DMS79 (cell line): Measurements from ENCODE around the gene IFIT1B.

Source experiments
- DNase-seq: peaks from one replicate; lab custom pipeline; 2025; lab: John Stamatoyannopoulos, UW

The IFIT1B gene

DNA sequence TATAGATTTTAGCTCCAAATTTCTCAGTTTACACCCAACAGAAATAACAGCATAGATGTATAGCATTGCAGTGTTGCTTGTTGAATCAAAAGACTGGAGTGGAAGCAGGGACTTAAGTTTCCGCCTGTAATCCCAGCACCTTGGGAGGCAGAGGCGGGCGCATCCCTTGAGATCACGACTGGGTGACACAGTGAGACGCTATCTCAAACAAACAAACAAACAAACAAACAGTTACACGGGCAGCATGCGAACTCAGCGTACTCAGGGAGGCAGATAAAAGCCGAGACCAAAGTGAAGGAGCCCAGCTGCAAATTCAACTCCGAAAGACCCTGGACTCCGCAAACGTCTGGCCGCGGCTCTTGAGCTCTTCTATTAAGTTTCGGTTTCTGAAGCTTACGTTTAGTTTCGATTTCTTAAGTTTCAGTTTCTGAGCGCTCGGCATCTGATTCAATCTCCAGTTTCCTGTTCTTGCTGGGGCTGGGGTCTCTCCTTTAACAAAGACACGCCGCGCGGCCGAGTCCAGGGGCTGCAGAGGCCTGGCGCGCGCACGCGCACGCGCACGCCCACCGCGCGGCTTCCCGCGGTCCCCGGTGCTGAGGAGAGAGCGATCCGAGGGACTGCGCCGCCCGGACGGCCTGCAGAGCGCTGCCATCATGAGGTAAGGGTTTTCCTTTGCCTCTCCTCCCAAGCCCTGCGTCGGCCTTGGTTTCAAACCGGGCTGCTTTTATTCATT lies 36.5 kb downstream of the IFIT1B start, which contains the start of gene IFIT5:
Gene IFIT5, plus strand, starts transcription at position 423 of the 733 bp plus-strand sequence. Its CDS starts 231 bp downstream, at position 654.
- peak; percentile 30 for DNase-seq

DNA sequence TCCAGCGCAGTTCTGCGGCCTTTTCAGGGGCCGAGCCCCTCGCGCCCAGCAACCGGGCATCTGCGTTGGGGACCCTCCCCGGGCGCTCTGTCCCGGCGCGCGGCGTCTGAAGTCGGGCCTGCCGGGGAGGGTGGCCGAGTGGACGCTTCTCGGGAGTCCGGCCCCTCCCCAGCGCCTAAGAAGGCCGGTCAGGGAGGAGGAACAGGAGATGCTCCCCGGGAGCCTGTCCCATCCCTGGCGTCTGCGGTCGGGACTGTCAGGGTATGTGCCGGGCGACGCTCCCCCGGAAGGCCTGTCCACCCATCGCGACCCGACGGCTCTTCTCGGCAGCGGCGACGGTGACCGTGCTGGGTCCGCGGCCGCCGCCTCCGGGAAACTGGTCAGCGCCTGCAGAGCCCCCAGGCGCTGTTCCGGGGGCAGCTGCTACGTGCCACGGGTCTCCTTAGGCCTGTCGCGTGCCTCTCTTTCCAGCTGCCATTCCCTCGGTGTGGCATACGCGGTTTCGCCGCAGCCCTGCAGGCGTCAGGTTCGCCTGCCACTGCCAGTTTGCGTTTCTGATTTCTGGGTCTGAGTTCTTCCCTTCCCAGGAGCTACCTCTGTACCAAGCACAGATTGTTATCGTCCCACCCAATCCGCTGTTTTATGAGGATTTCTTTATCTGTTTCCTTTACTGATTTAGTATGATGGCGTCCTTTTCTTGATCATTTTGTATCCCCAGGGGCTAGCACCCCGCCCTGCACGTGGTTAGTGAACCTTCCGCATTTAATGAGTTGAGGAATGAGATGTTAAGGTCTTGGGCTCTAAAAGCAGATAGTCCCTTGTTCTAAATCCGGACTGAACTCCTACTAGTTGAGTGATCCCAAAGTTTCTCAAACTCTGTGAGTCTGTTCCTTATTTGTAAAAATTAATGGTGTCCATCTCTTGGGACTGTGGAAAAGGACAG lies 37.3 kb downstream of the IFIT1B start:
- DNase-seq: no peak

DNA sequence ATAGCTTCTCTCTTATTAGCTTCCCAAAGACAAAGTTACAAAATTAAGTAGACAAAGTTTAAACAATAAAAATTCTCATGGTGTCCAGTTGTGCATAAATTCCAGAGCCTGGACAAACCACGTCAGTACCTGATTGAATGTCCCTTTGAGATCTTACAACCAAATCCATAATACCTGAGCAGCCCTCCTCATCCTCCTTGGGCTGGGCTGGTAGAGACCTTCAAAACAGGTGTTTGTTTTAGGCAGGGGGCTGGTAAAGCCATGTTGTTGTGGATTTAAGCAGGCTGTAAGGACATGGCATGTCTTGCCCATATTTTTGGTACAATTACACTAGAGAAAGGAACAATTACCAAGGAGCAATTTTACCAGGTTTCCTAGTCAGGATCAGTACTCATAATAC lies 38.6 kb downstream of the IFIT1B start:
- no peak for DNase-seq

DNA sequence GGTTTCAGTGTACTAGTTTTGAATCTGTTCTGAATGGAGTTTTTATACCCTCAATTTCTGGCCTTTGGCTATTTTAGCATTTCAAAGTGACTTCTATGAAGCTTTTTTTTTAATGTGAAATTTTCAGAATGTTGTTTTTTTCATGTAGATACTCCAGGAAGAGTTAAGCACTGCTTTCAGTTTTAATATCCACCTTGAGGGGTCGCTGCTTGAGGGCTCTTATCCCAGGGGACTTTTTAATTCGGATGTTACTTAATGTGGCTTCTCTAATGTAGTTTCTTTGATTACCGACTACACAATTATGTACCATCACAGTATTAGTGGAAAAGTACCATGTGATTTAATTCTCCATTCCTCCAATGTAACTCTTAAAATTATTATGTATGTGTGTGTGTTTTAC lies 41.7 kb downstream of the IFIT1B start:
- DNase-seq: no peak

DNA sequence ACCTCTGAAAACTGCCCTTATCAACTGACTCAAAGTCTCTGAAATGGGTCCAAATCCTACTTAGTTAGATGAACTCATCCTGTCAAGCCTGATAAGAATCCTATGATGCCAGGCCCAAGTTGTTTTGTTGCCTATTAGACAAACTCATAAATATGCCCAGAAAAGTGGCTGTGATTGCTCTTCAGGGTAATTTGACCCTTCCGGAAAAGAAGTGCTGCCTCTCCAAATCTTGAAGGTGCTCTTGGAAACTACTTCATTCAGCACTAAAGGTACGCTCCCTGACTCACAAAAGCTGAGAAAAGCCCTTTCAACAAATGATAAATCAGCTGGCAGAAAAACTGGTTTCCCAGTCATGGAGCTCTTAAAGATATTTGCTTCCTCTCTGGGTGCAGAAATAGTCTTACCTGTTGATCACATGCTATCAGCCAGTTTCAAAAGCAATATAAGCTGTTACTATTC lies 43.2 kb downstream of the IFIT1B start:
- DNase-seq: peak; percentile 86

DNA sequence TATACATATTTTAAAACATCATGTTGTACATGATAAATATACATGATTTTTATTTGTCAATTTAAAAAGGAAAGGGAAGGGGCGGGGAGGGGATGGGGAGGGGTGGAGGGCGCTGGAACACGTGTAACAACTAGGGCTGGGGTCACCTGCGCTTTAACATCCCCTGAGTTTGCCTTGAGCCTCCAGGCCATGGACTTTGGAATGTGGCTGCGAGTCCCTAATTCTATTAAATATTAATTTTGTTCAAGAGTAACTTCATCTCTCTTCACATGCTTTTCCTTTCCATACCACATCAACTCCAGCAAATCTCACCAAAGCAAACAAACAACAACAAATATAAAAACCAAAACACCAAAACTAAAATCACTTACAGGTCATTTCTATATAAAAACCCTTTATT lies 47.1 kb downstream of the IFIT1B start:
- no peak for DNase-seq

DNA sequence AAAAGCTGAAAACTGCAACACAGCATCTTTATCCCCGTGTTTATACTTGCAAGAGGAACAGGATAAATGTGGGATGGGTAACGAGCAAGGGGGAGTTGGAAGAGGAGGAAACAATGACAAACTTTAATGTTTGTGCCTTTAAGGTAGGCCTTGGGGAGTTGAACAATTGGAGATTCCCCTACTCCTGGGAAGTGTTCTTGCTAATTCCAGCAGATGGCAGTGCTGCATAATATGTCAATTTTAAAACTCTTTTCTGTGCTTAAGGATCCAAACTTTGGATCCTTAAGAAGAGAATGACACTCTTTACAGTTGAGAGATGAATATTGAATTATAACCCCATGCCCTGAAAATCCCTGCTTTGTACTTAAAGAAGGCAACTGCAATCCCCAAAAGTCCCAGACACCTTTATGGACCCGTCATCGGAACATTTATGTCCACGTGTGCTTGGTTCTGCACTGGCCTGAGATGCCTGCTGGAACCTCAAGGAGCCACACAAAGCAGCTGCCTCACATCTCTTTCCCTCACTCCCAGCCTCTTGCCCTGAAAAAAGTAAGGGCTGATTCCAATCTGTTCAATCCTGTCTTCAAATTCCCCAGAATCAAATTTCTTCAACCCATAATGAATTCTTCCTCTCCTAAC lies 48.5 kb downstream of the IFIT1B start:
- no peak for DNase-seq

DNA sequence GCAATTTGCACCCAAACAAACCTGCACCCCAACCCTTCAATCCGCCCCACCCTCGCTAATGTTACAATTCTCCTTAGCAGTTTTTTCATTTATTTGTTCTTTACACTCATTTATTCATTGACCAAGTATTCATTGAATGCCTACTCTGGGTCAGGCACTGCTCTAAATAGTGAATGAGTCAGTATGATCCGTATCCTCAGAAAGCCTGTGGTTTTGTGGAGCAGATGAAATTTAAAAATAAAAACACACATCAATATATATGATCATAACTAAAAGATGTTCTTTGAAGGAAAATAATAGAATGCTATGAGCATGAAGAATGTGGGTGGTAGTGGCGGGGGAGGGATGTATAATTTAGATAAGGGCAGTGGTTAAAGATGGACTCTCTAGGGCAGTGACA lies 49.8 kb downstream of the IFIT1B start:
- no peak for DNase-seq

DNA sequence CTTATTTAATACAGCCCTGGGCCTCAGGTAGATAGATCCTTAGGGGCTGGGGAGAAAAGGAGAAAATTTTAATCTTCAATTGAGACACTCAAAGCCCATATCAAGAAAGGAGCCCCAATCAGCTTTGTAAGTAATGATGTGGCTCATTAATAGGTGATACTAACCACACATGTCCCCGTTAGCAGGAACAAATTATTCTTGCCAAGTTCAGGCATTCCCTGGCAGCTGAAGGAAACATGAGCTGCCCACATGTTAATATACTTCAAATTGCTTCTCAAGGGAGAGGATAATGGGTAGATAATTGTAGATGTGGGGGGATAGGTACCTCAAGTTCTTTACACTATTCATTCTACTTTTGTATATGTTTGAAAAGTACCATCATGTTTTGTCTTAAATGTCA lies 51.0 kb downstream of the IFIT1B start:
- DNase-seq: no peak

DNA sequence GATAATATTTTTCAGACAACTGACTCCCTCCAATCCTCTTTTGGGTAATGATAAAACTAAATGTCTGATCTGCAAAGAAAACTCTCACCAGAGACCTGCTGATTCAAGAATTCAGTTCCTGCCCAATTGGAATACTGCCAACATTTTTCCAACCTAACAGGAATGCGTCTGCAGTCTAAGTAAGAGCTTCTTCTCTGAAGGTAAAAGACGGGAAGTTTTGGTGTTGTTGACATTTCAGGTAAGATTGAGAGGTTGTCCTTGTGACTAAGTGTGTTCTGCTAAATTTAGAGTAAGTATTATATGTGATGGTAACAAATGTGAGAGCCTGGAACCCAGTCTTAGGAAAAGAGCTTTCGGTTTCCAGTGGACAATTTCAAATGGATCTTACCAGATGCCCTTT lies 54.1 kb downstream of the IFIT1B start:
- no peak for DNase-seq
